Measurements from ENCODE around the gene WARS2. TPM values are rescaled to one million over a fixed set of nuclear protein-coding genes. Genes with fewer than 3 reads are reported as not detected.

The WARS2 gene
- total RNA-seq, 1 experiment from 2014 or later = 13.3 TPM

DNA sequence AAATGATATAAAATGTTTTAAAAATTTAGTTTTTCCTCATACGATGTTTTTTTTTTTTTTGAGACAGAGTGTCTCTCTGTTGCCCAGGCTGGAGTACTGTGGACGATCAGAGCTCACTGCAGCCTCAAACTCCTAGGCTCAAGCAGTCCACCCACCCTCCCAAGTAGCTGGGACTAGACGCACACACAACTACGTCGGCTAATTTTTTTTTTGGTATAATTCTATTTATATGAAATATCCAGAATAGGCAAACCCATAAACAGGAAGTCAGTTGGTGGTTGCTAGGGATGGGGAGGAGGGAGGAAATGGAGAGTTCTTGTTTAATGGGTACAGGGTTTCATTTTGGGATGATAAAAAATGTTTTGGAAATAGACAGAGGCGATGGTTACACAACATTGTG, 56.5 kb downstream of the WARS2 start:
- TF ChIP-seq, protein P1, sequence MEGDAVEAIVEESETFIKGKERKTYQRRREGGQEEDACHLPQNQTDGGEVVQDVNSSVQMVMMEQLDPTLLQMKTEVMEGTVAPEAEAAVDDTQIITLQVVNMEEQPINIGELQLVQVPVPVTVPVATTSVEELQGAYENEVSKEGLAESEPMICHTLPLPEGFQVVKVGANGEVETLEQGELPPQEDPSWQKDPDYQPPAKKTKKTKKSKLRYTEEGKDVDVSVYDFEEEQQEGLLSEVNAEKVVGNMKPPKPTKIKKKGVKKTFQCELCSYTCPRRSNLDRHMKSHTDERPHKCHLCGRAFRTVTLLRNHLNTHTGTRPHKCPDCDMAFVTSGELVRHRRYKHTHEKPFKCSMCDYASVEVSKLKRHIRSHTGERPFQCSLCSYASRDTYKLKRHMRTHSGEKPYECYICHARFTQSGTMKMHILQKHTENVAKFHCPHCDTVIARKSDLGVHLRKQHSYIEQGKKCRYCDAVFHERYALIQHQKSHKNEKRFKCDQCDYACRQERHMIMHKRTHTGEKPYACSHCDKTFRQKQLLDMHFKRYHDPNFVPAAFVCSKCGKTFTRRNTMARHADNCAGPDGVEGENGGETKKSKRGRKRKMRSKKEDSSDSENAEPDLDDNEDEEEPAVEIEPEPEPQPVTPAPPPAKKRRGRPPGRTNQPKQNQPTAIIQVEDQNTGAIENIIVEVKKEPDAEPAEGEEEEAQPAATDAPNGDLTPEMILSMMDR (conservative IDR thresholded peaks at IDR 0.05; ENCODE audit: low read depth, low read length) = no peak
- no peak for TF ChIP-seq EZH2 (IDR thresholded peaks at IDR 0.05; ENCODE audit: borderline replicate concordance, low read depth, low read length, poor library complexity, severe bottlenecking)
- no peak overlapping the region for H3K27ac ChIP-seq (ENCODE audit: low read depth, low read length, poor library complexity, severe bottlenecking)
- no peaks in the 10 kb centered on the region for H3K9me3 ChIP-seq (ENCODE audit: low read depth, low read length, poor library complexity, severe bottlenecking)
- ChIA-PET CTCF (no interaction called here), POLR2A (ENCODE audit: low non-redundant PET) (no interaction called here)
- H3K4me3 ChIP-seq (ENCODE audit: low read depth, low read length, poor library complexity, severe bottlenecking) = no peak overlapping the region
- H3K36me3 ChIP-seq (ENCODE audit: insufficient read depth, low read length, poor library complexity, severe bottlenecking) = no peaks in the 10 kb centered on the region
- DNase-seq (ENCODE audit: low spot score) = no peak
- no peaks in the 10 kb centered on the region for H3K4me1 ChIP-seq (ENCODE audit: insufficient read depth, low read length, poor library complexity, severe bottlenecking)
- intact Hi-C loops (cut with micrococcal nuclease; ENCODE audit: unreplicated experiment) = no loop called here
- no TSS peak for BruUV-seq (replicated peaks)
- H3K27me3 ChIP-seq (replicated peaks; ENCODE audit: insufficient read depth, low read depth, low read length, poor library complexity) = no peaks in the 10 kb centered on the region

DNA sequence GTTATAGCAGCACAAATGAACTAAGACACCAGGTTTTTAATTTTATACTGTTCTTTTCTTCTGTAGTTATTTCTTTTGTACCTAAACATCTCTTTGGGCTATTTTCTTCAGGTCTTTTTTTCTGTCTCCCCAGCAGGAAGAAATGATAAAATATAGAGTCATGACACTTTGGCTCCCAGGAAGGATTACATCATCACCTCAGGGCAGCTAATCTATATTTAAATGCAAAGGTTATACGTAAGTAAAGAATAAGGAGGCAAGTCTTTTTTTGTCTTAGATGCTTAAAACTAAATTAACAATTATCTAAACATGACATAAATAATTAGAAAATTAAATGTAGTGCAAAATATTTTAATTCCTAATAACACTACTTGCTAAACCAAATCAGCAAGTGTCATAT, 57.0 kb downstream of the WARS2 start:
- H3K27me3 ChIP-seq (replicated peaks; ENCODE audit: insufficient read depth, low read depth, low read length, poor library complexity) = no peaks in the 10 kb centered on the region
- H3K4me3 ChIP-seq (ENCODE audit: low read depth, low read length, poor library complexity, severe bottlenecking) = no peak overlapping the region
- TF ChIP-seq EZH2 (IDR thresholded peaks at IDR 0.05; ENCODE audit: borderline replicate concordance, low read depth, low read length, poor library complexity, severe bottlenecking) = no peak
- TF ChIP-seq, protein P1 (conservative IDR thresholded peaks at IDR 0.05; ENCODE audit: low read depth, low read length) = no peak
- DNase-seq (ENCODE audit: low spot score) = no peak
- no peaks in the 10 kb centered on the region for H3K36me3 ChIP-seq (ENCODE audit: insufficient read depth, low read length, poor library complexity, severe bottlenecking)
- intact Hi-C loops (cut with micrococcal nuclease; ENCODE audit: unreplicated experiment) = no loop called here
- BruUV-seq (replicated peaks) = no TSS peak
- H3K9me3 ChIP-seq (ENCODE audit: low read depth, low read length, poor library complexity, severe bottlenecking) = peaks cover under 1% of the 10 kb centered on the region
- H3K27ac ChIP-seq (ENCODE audit: low read depth, low read length, poor library complexity, severe bottlenecking) = no peak overlapping the region
- ChIA-PET CTCF (no interaction called here), POLR2A (ENCODE audit: low non-redundant PET) (no interaction called here)
- no peaks in the 10 kb centered on the region for H3K4me1 ChIP-seq (ENCODE audit: insufficient read depth, low read length, poor library complexity, severe bottlenecking)

DNA sequence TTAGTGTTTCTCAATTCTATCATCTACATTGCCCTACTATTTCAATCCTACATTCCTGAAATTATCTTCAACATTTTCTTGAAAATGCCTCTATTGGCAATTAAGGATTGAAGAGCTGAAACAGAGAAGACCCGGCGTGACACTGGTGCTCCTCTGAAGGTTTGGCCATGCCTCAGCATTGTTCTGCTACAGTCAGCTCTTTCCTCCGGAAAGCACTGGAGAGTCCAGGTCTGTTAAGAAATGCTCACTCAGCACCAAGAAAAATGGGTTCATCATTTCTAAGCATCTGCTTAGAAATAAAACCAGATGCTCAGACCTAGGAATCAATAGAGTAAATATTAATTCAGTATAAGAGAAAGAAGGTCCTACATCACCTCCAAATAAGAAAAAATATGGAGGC, 58.8 kb downstream of the WARS2 start:
- H3K27me3 ChIP-seq (replicated peaks; ENCODE audit: insufficient read depth, low read depth, low read length, poor library complexity) = no peaks in the 10 kb centered on the region
- no peaks in the 10 kb centered on the region for H3K36me3 ChIP-seq (ENCODE audit: insufficient read depth, low read length, poor library complexity, severe bottlenecking)
- no TSS peak for BruUV-seq (replicated peaks)
- no peak overlapping the region for H3K27ac ChIP-seq (ENCODE audit: low read depth, low read length, poor library complexity, severe bottlenecking)
- POLR2A ChIA-PET (ENCODE audit: low non-redundant PET) = no interaction called here
- no peak for TF ChIP-seq EZH2 (IDR thresholded peaks at IDR 0.05; ENCODE audit: borderline replicate concordance, low read depth, low read length, poor library complexity, severe bottlenecking)
- TF ChIP-seq, protein P1 (conservative IDR thresholded peaks at IDR 0.05; ENCODE audit: low read depth, low read length) = no peak
- no peaks in the 10 kb centered on the region for H3K4me1 ChIP-seq (ENCODE audit: insufficient read depth, low read length, poor library complexity, severe bottlenecking)
- intact Hi-C loops (cut with micrococcal nuclease; ENCODE audit: unreplicated experiment) = no loop called here
- CTCF ChIA-PET = no interaction called here
- peaks cover 6% of the 10 kb centered on the region for H3K9me3 ChIP-seq (ENCODE audit: low read depth, low read length, poor library complexity, severe bottlenecking)
- no peak for DNase-seq (ENCODE audit: low spot score)
- H3K4me3 ChIP-seq (ENCODE audit: low read depth, low read length, poor library complexity, severe bottlenecking) = no peak overlapping the region
